HG03439 (cell line): ENCODE results near the gene ST3GAL5.

Experiments
- ATAC-seq: cut with Tn5 transposase; IDR thresholded peaks from one replicate; pipeline ENCODE4 v1.9.1; 2021; ENCODE audit warnings: mild to moderate bottlenecking, moderate library complexity; ENCODE audit not compliant: unreplicated experiment

ST3GAL5 gene

DNA sequence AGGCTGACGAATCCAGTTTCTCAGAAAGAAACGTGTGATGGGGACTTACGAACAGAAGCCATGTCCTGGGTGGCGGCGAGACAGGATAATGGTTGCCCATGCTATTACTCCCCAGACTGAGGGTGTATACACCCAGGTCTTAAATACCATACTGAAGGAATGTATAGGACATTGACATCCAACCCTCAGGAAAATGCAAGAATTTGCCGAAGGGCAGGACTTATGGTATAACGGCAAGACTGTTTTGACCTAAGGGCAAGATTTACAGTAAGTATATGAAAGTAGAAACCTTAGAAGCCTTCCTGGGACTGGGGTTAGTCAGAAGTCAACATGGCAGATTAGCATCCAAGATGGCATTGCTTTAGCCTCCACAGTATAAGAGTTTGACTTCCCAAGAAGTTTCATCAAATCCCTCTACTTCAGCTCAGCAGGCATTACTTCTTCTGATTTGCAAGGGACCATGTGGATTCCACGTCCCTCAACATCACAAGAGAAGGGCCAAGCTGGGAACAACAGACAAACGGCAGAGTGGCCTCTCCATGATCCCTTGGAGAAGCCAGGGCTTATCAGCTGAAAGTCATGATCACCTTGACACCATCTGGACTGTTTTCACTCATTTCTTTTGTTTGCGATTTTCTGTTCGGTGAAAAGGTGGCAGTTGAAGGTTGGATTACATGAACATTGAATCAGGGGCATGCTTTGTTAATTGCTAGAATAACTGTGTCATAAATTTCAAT is 21.1 kb downstream of the ST3GAL5 start:
- no peak for ATAC-seq

DNA sequence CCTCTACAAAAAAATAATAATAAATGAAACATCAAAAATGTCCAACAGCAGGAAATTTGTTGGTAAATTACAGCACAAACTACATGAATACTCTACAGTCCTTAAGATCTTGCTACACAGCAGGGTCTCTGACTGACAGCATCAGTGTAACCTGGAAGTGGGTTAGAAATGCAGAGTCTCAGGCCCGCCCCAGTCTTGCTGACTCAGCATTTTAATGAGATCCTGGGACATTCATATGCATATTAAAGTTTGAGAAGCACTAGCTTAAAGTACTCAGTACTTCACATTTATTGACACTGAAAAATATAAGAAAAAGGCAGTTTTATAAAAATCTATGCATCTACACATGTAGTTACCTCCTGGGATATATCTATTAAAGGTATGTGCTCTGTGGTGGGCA is 21.7 kb downstream of the ST3GAL5 start:
- ATAC-seq, result no peak

DNA sequence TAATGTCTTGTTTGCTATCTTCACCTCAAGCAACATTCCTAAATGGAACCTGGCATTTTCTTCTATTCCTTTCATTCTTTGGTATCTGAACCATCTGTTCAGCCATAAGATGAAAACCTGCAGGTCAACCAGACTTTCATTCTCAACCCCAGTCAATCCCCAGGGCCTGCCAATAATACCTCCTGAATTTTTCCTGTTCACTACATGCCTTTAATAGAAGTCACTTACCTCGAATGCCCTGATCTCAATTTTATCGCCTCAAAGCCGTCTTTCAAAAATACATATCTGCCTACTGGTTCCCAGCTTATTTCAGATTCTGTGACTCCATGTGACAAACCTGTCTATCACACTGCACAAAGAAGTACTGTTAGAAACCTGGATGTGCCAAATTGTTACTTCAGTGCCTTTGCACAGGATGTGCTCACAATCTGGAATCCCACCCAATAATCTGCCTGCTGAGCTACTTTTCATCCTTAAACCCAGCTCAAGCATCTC is 22.6 kb downstream of the ST3GAL5 start:
- no peak for ATAC-seq

DNA sequence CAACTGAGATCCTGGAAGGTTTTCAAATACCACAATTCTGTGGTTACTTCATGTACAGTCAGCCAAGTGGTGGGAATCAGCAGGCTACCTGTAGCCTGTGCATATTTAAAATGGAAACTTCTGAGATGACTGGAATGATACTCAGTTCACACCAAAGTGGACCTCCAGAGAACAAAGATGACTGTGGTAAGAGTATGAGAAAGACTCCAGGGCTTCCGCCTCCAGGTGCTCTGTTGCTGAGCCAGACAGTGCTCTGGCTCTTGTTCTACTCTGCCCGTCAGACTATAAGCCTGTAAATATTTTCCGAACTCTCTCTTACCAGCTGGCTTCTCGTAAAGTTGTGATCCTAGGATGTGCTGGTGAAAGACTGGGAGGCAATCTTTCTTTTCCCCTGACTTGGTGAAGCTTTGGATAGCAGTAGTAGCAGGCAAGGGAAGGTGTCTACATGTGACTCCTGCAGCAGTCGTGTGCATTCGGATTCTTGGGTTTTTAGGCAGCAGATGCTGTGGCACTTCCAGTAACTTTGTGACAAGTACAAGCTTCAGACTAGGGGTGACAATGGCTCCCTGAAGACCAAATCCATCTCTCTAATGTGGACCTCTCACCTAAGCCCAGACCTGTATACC is 23.1 kb downstream of the ST3GAL5 start:
- peak; percentile 65 for ATAC-seq

DNA sequence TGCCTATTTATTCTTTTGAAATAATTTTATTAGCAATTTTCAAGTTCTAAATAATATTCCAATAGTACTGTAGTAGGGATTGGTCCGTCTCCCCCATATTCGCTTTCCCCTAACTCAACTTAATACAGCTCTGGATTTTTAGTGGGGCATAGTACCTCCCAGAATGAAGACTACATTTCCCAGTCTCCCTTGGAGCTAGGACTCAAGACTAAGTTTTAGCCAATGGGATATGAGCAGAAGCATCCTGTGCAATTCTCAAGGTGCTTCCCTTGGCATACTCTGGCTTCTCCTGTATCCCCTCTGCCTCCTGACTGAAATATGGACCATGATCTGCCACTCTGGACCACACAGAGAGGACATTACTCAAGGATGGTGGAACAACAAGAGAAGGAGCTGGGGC is 24.1 kb downstream of the ST3GAL5 start:
- ATAC-seq, result no peak

DNA sequence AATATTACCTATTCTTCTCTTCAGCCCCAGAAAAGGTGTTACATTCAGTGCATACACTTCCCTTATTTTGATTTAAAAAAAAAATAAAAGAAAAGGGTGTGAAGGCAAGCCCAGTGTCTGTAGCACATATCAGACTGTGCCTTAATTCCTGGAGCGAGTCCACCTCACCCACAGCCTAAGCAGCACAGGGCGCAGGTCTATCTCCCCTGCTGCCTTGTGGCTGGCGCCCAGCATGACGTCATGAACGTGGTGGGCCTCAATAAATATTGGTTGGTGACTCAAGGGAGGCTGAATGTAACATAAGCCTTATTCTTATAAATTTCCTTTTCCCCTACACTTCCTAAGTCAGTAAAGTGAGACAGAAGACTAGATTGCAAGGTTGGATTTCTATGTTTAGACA is 26.4 kb downstream of the ST3GAL5 start:
- no peak for ATAC-seq

DNA sequence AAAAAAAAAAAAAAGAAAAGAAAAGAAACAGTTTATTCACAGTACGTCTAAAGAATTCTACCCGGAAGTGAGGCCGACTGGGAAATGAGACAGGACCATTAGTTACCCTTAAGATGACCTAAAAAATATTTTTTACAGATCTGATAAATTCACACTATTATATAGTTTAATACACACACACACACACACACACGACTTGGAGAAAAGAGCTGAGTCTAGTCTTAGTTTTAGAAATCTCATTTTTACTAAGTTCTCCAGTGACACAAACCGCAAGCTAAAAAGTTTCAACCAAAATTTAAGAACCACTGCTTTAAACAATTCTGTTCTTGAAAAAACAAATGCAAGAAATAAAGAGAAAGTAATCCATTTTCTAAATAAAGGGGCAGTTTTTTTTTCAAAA is 27.1 kb downstream of the ST3GAL5 start:
- ATAC-seq, result no peak

DNA sequence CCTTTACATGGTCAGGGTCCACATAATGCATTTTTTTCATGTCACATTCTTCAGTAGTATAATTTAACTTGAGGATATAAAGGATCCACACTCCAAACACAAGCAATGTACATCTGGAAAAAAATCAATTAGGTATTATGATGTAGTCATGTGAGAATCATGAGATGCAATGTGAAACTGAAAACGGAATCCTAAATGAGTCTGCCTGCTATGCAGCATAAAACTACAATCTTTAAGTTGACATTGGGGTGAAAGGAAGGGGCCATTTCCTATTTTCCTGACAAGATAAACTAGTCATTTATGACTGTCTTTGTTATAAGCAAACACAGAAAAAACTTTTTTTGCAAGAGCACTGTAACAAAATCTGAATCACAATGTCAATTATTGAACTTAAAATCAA is 27.6 kb downstream of the ST3GAL5 start:
- no peak for ATAC-seq

DNA sequence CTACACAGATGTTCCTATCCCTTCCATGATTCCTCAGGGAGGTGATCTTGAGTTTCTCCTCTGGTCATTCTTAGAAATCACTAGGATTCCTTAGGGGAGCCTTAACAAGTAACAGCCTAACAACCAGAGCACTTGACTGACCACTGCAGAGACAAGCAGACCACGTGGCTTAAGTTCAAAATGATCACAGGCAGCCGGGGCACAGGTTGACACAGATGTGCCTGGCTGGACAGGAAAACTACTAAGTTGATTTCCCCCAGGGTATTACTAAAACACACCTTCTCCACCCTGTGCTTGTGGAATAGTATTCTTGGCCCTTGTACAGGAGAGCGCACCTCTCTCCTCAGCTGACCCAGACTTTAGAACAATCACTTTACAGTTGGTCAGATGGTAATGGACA is 29.9 kb downstream of the ST3GAL5 start:
- ATAC-seq, result no peak

DNA sequence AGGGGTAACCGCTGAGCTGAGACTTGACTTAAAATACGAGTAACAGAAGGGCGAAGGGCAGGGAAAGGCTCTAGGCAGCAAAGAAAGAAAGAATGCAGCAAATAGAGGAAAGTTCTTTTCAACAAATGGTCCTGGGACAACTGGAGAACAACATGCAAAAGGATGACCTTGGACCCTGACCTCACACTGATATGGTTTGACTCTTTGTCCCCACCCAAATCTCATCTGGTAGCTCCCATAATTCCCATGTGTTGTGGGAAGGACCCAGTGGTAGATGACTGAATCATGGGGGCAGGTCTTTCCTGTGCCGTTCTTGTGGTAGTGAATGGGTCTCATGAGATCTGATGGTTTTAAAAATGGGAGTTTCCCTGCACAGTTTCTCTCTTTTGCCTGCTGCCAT is 33.9 kb downstream of the ST3GAL5 start:
- ATAC-seq, result no peak

DNA sequence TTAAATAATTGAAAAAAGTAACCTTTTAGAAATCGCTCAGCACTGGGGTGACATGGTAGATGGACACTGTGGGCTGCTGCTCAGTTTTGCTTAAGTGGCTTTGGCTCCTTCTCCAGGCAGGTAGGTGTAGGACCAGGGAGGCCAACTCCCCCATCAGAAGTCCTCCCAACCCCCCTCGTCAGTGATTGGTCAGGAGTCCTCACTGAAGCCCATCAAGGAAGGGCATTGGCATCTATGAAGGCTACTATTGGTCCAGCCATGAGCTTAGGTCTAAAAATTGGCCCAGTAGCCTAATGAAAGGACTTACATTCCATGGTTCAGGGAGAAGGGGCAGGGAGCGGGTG is 34.7 kb downstream of the ST3GAL5 start:
- no peak for ATAC-seq

DNA sequence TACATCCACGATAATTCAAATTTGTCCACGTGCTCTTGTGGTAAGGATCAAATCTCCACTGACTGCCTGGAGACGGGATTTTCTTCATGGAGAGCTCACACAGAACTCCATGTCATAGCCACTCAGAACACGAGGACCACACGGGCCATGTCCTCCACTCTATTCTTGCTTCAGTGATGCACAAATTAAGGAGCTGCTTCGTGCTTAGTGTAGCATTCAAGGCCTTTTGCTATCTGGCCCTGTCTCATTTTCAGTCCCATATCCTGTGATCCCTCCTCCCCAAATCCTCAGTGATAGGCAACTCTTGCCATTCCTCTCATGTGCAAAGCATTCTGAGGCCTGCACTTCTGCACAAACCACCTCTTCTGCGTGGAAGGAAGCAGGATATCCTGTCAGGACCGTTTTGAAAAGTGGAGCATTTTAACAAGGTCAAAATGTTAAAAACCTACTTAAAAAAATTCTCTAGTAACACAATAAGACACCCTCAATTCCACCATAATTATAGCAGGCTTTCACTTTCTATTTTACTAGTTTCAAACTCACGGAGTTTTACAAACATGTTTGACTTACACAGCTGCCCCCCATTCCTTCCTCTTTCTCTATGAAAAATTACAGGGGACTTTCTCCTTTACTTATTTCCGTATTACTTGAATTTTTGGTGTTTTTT is 35.2 kb downstream of the ST3GAL5 start:
- no peak for ATAC-seq

DNA sequence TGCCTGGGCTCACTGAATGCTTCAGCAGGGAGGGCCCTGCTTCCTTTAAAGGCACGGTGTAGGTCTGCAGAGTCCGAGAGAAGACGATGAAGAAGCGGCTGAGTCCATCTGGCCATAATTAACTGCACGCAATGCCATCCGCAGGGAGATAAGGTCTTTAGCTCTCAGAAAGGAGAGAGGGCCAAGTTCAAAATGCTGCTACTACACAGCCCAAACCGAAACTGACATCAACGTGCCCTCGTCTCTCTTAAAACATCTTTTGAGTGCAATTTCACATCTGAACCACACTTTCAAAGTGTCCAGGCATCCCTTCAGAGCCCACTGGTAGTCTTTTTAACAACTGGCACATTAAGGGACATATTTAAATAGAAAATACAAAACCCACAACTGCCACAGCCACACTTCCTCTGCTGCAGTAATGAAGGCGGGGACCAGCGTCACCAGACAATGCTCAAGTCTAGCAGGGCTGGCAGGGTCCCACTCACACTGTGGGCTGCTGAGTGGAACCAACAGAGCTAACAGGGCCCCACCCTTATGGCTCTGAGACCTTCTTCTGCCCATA is 35.8 kb downstream of the ST3GAL5 start:
- no peak for ATAC-seq

DNA sequence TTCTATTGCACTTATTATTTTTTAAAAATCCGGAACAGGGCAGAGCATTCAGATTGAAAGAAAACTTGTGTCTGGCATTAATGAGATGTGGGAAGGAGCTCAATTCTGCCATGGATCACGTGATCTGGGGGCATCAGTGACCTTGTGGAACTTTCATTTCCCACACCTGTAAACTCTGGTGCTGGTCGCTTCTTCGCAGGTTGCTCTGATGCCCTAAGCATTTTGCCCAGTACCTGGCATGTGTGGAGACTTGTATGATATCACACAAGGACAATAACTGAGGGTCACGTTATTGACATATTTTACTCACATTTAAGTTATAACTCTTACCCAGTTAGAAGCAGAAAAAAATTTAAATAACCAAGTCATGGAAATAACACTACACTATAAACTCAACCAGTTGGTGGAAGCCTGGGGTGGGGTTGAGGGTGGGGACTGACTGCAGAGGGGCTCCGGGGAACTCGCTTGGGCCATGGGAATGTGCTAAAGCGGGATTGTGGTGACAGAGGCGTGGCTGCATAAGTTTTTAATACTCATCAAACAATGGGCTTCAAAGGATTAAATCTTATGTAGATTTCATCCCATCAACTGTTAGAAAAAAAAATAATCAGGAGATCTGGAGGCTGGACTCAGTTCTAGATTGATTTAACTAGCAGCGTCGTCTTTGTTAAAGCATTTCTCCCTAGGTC is 36.5 kb downstream of the ST3GAL5 start:
- no peak for ATAC-seq

DNA sequence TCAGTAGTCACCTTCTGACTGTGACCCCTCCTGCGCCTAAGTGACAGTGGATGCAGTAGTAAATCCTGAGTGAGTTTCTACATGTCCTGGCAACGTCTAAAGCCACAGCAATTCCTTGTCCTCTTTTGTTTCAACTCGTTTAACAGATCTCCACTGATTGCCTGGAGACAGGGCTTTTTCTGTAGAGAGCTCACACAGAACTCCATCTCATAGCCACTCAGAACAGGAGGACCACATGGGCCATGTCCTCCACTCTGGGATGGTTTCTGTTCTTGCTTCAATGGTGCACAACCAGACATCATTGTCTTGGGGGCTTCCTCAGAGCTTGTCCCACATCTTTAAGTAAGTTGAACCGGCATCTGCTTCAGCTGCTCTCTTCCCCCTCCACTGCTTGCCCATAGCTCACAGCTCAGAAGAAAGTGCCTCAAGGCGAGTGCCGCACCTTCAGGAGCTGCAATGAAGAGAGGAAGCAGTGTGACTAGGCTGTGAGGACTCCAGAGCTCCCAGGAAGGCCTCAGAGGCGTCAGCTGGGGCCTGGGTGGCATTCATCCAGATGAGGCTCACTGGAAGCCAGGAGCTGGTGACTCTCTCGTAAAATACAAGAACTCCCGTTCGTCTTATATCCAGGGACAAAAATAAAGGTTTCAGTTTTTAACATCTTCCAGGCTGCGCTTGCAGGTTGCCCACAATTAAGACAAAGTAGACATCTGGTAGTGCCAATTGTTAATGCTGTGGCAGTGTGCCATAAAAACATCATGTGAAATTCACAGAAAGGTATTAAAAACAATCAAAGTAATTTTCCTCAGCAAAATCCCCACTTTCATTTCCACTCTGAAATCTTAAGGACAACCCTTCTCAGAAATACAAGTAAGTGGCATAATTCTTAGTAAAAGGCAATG is 37.3 kb downstream of the ST3GAL5 start:
- ATAC-seq, result no peak

DNA sequence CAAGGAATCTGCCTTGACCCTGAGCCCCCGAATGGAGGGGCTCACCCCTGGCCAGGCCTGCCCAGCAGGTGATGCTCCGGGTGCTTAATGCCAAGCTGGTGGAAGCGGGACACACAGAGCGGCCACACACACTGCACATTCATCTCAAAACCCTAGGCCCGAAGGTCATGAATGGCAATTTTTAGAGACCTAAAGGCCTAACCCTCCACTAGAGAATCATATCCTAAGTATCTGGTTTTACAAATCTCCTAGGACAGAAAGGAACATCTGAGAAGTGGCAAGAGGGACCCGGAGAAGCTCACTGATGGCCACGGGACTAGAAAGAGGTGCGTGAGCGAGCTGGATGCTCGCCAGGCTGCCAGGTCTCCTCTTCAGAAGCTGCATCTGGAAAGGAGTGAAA is 38.3 kb downstream of the ST3GAL5 start:
- no peak for ATAC-seq

DNA sequence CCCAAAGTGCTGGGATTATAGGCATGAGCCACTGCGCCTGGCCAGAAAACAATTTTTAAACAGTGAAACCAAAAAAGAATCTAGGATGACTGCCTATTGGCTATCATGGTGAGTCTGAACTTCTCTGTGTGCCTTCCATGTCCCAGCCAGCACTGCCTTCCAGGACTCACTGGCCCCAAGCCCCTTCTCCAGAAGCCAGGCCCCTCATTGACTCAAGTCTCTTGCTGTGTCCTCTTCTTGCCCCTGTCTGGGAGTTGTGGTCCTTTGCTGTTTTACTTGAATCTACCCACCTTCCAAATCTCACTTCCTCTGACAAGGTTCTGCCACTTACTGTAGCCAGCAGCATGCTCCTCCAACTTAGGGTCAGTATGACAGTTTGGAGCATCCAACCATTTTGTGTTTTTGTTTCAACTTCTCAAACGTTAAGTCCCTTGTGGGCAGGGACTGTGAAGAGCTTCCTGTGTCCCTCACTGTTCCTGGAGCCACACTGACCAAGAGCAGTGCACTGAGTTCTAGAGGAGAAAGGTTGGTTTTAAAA is 41.7 kb downstream of the ST3GAL5 start:
- no peak for ATAC-seq

DNA sequence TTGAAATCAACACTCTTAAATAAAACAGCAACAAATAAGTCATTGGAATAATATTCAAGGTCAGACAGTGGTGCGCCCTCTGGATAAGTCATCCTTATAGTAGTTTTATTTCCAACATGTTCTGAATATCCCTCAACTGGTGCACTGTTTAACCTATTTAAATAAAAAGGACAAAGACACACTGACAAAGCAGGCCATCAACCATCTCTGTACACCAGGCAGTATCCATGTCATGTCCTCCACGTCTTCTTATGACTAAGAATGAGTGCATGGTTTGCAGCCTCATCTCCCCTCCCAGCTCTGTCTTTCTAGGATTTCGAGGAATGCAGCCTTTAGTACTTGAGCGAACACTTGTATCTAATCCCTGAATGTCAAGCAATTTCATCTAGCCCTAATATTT is 42.4 kb downstream of the ST3GAL5 start:
- no peak for ATAC-seq

DNA sequence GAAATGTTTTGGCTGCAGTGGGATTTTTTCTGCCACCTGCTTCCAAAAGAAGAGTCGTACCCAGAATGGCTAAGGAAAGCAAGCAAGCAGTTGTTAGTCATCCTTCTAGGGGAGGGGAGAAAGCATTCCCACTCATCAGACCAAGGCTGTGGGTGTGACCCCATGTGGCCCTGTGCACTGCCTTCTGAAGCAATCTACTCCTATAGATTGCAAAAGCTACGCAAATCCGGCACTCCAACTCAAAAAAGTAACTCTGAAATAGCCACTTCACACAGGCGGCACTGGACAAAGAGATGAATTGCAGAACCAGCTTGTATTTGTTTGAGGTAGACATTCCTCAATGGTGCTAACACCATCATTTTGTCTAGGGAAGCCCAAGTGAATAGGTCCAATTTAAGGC is 44.3 kb downstream of the ST3GAL5 start:
- ATAC-seq, result no peak

DNA sequence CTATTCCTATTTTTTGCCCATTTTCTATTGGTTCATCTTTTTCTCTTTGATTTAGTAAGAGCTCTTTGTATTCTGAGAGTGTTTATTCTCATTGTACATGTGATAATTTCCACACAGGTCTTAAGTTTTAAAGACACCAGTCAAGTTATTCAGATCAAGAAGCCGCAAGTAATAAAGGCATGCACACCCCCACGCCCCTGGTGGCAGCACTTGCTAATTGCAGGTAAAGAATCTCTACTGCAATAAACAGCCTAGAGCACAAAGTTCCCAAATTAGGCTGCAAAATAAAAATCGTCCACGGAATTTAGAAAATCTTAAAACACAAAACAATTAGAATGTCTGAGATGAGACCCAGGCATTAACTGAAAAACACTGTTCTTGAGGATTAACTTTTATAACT is 45.2 kb downstream of the ST3GAL5 start:
- ATAC-seq, result no peak
